Immature natural killer cell (primary cell): ENCODE measurements around the gene FZD10. TPM values are rescaled to one million over a fixed set of nuclear protein-coding genes. Genes with fewer than 3 reads are reported as not detected.

Source experiments
- DNase-seq, 3 donors: peaks; one replicate each; pipeline ENCODE4 v3.0.0; 2022; ENCODE audit warnings: mixed read lengths in 1 of 3
- H3K27ac Mint-ChIP-seq, 6 donors: one replicate each; pipeline ENCODE4 v1.8.0; 2020; ENCODE audit warnings: mixed read lengths in 6 of 6, mild to moderate bottlenecking in 5 of 6, inconsistent platforms in 4 of 6, moderate library complexity in 3 of 6
- H3K27me3 Mint-ChIP-seq, 3 donors: one replicate each; pipeline ENCODE4 v1.8.0; 2020 to 2021; ENCODE audit warnings: low read depth in 3 of 3, mild to moderate bottlenecking in 3 of 3, mixed read lengths in 3 of 3, moderate library complexity in 3 of 3, inconsistent platforms in 1 of 3
- H3K36me3 Mint-ChIP-seq, 3 donors: one replicate each; pipeline ENCODE4 v1.8.0; 2020; ENCODE audit warnings: mixed read lengths in 3 of 3, inconsistent platforms in 2 of 3, mild to moderate bottlenecking in 2 of 3
- H3K4me1 Mint-ChIP-seq, 2 donors: one replicate each; pipeline ENCODE4 v1.8.0; 2020; ENCODE audit warnings: inconsistent platforms in 2 of 2, mild to moderate bottlenecking in 2 of 2, mixed read lengths in 2 of 2, moderate library complexity in 1 of 2
- H3K4me3 Mint-ChIP-seq, 5 donors: one replicate each; pipeline ENCODE4 v1.8.0; 2020; ENCODE audit warnings: mild to moderate bottlenecking in 5 of 5, mixed read lengths in 5 of 5, inconsistent platforms in 3 of 5, moderate library complexity in 3 of 5
- H3K9me3 Mint-ChIP-seq, 6 donors: one replicate each; pipeline ENCODE4 v1.8.0; 2020; ENCODE audit warnings: mild to moderate bottlenecking in 6 of 6, mixed read lengths in 6 of 6, inconsistent platforms in 4 of 6, moderate library complexity in 3 of 6
- polyA plus RNA-seq, 3 donors: library from polyadenylated mRNA; unstranded; fragments of 300-500 nt; fragmentation: Illumina TruSeq; gene quantifications; one replicate each; pipeline ENCODE4 v1.2.3, GENCODE V29; 2021

FZD10 gene
- polyA plus RNA-seq, 3 donors from 2014 or later: not detected

GRCh38 chr12:130184404-130185090, 22.3 kb downstream of the FZD10 start:
- Mint-ChIP-seq H3K27ac (no peak overlapping the region), H3K9me3 (no peaks in the 10 kb centered on the region), H3K4me1 (no peaks in the 10 kb centered on the region), H3K36me3 (no peaks in the 10 kb centered on the region), H3K27me3 (peaks cover 0 to 3% (median 1%) of the 10 kb centered on the region in 3 donors), H3K4me3 (no peak overlapping the region)
- no peak for DNase-seq

GRCh38 chr12:130185455-130186391, 23.5 kb downstream of the FZD10 start:
- H3K4me3 Mint-ChIP-seq: no peak overlapping the region
- peaks cover 1 to 3% (median 2%) of the 10 kb centered on the region in 3 donors for H3K27me3 Mint-ChIP-seq
- no peak for DNase-seq
- no peak overlapping the region for H3K27ac Mint-ChIP-seq
- no peaks in the 10 kb centered on the region for H3K4me1 Mint-ChIP-seq
- no peaks in the 10 kb centered on the region for H3K36me3 Mint-ChIP-seq
- H3K9me3 Mint-ChIP-seq: no peaks in the 10 kb centered on the region

- Mint-ChIP-seq H3K27me3 (peaks cover 1 to 3% (median 3%) of the 10 kb centered on the region in 3 donors), H3K4me3 (no peak overlapping the region), H3K27ac (no peak overlapping the region), H3K9me3 (no peaks in the 10 kb centered on the region), H3K36me3 (no peaks in the 10 kb centered on the region), H3K4me1 (no peaks in the 10 kb centered on the region)
- no peak for DNase-seq
Observed at GRCh38 chr12:130186651-130187268, 24.5 kb downstream of the FZD10 start.

DNA sequence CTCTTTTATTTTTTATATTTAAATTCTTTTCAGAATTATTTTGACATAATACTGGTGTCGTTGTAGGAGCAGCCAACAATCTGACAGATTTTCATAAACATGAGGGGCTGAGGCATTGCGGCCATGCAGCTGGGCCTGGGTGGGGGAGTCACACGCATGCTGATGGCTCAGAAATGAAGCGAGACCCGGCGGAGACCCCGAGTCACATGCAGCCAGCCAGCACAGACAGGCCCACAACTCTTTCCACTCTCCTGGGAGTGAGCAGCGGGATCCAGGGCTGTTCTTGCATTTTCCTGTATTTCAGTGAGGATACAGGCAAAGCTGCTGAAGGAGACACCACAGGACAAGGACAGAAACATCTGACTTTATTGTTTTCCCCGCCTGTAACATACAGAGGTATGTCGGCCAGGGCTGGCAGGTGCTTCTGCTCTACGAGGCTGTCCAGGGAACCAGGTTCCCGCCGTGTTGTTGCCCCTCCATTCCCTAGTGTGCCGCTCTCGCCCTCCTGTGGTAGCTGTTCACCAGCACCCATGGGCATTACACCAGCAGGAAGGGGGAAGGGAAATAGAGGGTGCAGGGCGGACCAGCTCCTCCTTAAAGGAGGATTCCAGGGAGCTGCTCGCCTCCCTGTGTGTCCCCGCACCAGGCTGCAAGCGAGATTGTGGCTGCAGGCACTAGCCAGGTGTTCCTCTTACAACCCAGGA, 30.5 kb downstream of the FZD10 start:
- Mint-ChIP-seq H3K27ac (no peak overlapping the region), H3K27me3 (peaks cover 0 to 3% (median 0%) of the 10 kb centered on the region in 3 donors), H3K36me3 (no peaks in the 10 kb centered on the region), H3K4me3 (no peak overlapping the region), H3K4me1 (no peaks in the 10 kb centered on the region), H3K9me3 (no peaks in the 10 kb centered on the region)
- DNase-seq: no peak

- H3K27me3 Mint-ChIP-seq: peaks cover 0 to 3% (median 0%) of the 10 kb centered on the region in 3 donors
- H3K36me3 Mint-ChIP-seq: no peaks in the 10 kb centered on the region
- no peak overlapping the region for H3K27ac Mint-ChIP-seq
- H3K9me3 Mint-ChIP-seq: no peaks in the 10 kb centered on the region
- DNase-seq: no peak
- H3K4me1 Mint-ChIP-seq: no peaks in the 10 kb centered on the region
- H3K4me3 Mint-ChIP-seq: no peak overlapping the region
Observed at GRCh38 chr12:130194154-130194553, 31.9 kb downstream of the FZD10 start.

GRCh38 chr12:130195369-130195768, 33.1 kb downstream of the FZD10 start:
- Mint-ChIP-seq H3K9me3 (no peaks in the 10 kb centered on the region), H3K27me3 (peaks cover 0 to 5% (median 0%) of the 10 kb centered on the region in 3 donors), H3K36me3 (no peaks in the 10 kb centered on the region), H3K4me1 (no peaks in the 10 kb centered on the region), H3K4me3 (no peak overlapping the region), H3K27ac (no peak overlapping the region)
- DNase-seq: no peak

DNA sequence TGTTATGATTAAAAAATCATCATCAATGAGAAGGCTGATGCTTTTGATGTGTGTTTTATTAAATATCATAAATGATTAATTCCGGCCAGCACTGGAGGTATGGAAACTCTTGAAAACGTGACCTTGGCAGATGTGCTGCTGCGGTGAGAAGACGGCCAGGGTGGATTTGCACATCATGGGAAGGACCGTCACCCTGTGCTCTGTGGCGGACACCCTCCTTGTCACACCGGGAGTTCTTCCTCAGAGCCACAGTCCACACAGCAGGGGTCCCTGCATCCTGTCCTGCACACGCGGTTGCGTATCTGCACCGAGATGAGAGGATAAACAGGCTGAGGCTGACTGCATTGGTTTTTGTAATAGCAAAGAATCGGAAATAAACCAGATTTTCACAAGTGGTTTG, 33.5 kb downstream of the FZD10 start:
- no peak for DNase-seq
- no peaks in the 10 kb centered on the region for H3K9me3 Mint-ChIP-seq
- no peaks in the 10 kb centered on the region for H3K36me3 Mint-ChIP-seq
- H3K4me3 Mint-ChIP-seq: no peak overlapping the region
- H3K27ac Mint-ChIP-seq: no peak overlapping the region
- H3K4me1 Mint-ChIP-seq: no peaks in the 10 kb centered on the region
- peaks cover 0 to 3% (median 0%) of the 10 kb centered on the region in 3 donors for H3K27me3 Mint-ChIP-seq

DNA sequence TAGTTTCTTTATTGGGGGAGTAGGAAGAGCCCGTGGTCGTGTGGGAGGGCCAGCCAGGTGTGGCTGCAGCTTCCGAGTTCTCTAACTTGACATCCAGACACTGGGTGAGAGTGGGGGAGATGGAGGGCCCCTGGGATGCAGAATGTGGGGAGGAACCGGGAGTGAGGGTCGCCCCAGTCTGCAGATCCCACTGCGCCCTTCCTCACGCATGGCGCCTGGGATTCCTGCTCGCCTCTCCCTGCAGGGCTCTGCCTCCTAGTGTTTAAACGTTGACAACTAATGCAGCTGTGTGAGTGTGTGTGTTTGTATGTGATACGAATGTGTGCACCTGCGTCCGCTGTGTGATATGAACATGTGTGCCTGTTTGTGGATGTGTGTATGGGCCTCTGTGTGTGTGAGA, 34.6 kb downstream of the FZD10 start:
- H3K4me1 Mint-ChIP-seq: no peaks in the 10 kb centered on the region
- DNase-seq: no peak
- peaks cover 0 to 2% (median 0%) of the 10 kb centered on the region in 3 donors for H3K27me3 Mint-ChIP-seq
- no peak overlapping the region for H3K4me3 Mint-ChIP-seq
- no peaks in the 10 kb centered on the region for H3K9me3 Mint-ChIP-seq
- no peaks in the 10 kb centered on the region for H3K36me3 Mint-ChIP-seq
- H3K27ac Mint-ChIP-seq: no peak overlapping the region

GRCh38 chr12:130198026-130198662, 35.9 kb downstream of the FZD10 start:
- Mint-ChIP-seq H3K4me1 (no peaks in the 10 kb centered on the region), H3K9me3 (no peaks in the 10 kb centered on the region), H3K27me3 (peaks cover 0 to 2% (median 2%) of the 10 kb centered on the region in 3 donors), H3K27ac (no peak overlapping the region), H3K4me3 (no peak overlapping the region), H3K36me3 (no peaks in the 10 kb centered on the region)
- no peak for DNase-seq

GRCh38 chr12:130198663-130199060, 36.4 kb downstream of the FZD10 start:
- DNase-seq: no peak
- Mint-ChIP-seq H3K27ac (no peak overlapping the region), H3K4me3 (no peak overlapping the region), H3K4me1 (no peaks in the 10 kb centered on the region), H3K9me3 (no peaks in the 10 kb centered on the region), H3K27me3 (peaks cover 1 to 2% (median 2%) of the 10 kb centered on the region in 3 donors), H3K36me3 (no peaks in the 10 kb centered on the region)

- DNase-seq: no peak
- H3K4me1 Mint-ChIP-seq: no peaks in the 10 kb centered on the region
- H3K9me3 Mint-ChIP-seq: no peaks in the 10 kb centered on the region
- H3K36me3 Mint-ChIP-seq: no peaks in the 10 kb centered on the region
- H3K27me3 Mint-ChIP-seq: peaks cover 2 to 5% (median 3%) of the 10 kb centered on the region in 3 donors
- no peak overlapping the region for H3K27ac Mint-ChIP-seq
- no peak overlapping the region for H3K4me3 Mint-ChIP-seq
Observed at GRCh38 chr12:130199581-130200390, 37.5 kb downstream of the FZD10 start.

DNA sequence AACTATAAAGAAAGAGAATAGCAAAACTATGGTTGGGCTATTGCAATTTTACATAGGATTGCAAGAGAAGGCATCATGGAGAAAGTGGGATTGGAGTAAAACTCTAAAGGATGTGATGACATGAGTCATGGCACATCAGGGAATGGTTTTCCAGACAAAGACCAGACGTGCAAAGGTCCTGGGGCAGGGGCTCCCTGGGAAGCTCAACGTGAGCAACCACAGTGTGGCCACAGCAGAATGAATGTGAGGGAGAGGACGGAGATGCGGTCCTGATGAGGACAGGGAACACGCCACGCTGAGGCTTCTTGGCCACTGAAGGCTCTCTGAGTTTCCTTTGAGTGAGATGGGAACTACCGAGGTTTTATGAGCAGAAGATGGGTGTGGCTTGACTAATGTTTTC, 38.2 kb downstream of the FZD10 start:
- Mint-ChIP-seq H3K27me3 (peaks cover 2 to 5% (median 4%) of the 10 kb centered on the region in 3 donors), H3K27ac (no peak overlapping the region), H3K36me3 (no peaks in the 10 kb centered on the region), H3K9me3 (no peaks in the 10 kb centered on the region), H3K4me3 (no peak overlapping the region), H3K4me1 (no peaks in the 10 kb centered on the region)
- DNase-seq: no peak
